Kasumi-1 (cell line): ENCODE results near the gene HOXB3.
"Not testable (repeated sequence)": the region's sequence is repeated elsewhere in the genome, so short reads cannot be mapped to it uniquely, and the experiment has no call there.

Experiments used
- DNase-seq, 2 experiments: peaks; one replicate each; lab custom pipeline; 2025; lab: John Stamatoyannopoulos, UW

Gene HOXB3

DNA sequence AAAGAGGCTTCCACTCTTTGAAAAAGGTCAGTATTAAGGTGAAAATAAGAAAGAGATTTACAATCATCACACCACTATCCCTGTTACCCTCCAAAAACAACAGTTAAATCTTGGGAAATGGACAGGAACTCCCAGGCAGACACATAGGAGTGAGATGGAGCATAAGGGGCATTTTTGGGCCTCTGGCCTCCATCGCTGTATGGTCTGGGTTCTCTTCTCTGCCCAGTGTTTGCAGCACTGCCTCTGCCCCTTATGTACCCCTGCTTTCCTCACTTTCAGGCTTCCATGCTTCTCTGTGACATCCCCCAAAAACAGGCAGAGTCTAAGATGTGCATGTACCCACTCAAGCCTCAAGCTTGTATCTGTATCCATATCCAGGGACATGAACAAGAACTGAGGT is 44.5 kb downstream of the HOXB3 start:
- DNase-seq = no peak

DNA sequence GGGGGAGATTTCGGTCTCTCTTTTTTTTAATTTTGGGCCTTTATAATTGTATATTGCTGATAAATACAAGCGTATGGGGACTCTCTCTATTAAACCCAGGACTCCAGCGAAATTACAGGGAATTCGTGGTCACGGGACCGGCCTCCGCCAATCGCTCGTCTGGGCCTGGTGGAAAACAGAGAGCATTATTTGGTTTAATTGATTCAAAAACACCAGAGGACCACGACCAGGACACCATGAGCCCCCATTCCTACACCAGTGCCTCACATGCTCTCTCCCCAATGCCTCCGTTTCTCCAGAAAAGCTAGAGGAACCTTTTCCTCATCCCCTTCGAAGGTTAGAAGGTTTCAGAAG is 45.0 kb downstream of the HOXB3 start, which contains the start of gene HOXB2:
TSS of gene HOXB2 (minus strand) at position 88 of the 354 bp plus-strand sequence. CDS start 198 bp downstream, outside the sequence.
- no peak for DNase-seq

DNA sequence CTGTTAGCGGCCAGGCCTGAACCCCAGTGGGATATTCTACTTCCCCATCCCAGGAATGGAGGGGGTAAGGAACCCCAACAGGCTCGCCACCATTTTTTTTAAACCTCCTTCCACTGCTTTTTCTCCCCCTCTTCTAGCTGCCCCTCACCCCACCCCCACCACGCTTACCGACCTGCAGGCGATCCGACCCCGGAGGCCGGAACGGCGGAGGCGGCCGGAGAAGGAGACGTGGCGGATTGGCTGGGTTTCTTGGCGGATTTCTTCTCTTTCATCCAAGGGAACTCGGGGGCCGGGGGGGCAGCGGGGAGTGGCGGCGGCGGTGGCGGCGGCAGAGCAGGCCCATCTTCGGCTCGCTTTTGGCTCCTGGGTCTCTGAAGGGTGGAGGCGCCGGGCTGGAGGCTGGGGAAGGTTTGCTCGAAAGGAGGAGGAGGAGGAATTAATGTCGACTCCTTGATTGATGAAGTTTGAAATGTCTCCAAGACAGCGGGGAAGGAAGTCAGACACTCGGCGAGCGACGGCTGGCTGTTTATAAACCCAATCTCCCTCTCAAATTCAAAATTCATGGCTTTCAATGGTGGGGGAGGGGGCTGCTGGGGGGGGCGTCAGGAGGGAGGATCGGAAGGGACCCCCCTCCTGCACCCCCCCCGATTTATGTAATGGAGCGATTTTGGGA is 45.6 kb downstream of the HOXB3 start:
- DNase-seq = no peak

GRCh38 chr17:48543854-48544348 is 46.1 kb downstream of the HOXB3 start:
- no peak for DNase-seq

GRCh38 chr17:48543107-48543853 is 46.8 kb downstream of the HOXB3 start:
- no peak for DNase-seq

- DNase-seq = no peak
Observed at GRCh38 chr17:48542698-48543106, 47.3 kb downstream of the HOXB3 start.

GRCh38 chr17:48542114-48542656 is 47.9 kb downstream of the HOXB3 start:
- no peak for DNase-seq

DNA sequence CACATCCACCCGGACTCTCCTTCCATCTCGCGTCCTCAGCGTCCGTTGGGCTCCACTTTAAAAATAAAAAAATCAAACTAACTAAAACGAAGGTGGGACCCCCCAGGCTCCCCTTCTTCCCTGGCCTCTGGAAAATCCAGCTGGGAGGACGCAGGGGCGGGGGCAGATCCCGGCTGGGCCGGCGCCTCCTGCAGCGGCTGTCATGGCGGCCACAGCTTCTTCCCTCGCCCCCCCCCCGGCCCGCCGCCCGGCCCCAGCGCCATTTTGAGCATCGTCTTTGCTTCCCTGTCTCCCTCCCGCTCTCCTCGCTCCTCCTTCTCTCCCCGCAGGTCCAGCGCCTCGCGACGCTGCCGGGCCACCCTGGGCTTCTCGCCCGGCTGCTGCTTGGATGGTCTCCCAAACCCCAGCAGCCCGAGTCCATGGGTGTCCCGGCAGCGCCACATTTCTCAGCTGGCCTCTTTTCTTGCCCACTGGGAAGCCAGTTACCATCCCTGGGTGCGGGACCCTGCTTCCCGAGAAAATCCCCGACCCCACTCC is 48.4 kb downstream of the HOXB3 start:
- DNase-seq = no peak

- no peak for DNase-seq
Observed at GRCh38 chr17:48541036-48541576, 48.9 kb downstream of the HOXB3 start.

- DNase-seq = no peak
Observed at GRCh38 chr17:48540213-48540612, 49.8 kb downstream of the HOXB3 start.

DNA sequence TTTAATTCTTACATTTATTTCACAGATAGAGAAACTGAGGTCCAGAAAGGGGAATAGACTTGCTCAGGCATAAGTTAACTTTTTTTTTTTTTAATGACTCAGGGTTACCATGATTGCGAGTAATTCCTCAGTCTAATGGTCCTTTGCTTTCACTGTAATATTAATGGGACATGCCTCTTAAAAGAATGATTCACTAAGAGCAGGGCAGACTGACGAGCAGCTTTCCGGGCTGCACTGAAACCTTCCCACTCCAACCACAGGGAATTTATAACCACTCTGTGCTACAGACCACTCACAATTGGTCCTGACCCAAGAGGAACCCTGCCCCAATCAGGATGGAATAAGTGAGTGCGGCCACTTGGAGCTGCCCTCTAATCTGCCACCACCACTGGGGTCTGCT is 50.9 kb downstream of the HOXB3 start:
- no peak for DNase-seq

DNA sequence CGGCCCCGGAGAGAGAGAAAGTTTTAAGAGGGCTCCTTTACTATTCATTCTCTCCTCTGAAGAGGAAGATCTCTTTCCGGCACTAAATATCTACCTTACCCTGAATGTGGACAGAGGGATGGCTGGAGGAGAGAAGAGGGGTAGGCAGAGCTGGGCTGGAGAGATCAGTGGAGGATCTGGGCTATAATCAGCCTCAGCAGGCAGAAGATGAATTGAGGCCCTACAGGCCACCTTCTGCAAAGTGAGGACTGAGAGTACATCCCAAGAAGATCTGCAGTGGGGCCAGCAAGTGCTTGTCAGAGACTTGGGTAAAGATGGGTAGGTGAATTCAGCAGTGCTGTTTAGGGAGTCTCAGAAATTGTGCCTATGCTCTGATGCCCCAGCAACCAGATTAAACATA is 52.7 kb downstream of the HOXB3 start:
- no peak for DNase-seq

DNA sequence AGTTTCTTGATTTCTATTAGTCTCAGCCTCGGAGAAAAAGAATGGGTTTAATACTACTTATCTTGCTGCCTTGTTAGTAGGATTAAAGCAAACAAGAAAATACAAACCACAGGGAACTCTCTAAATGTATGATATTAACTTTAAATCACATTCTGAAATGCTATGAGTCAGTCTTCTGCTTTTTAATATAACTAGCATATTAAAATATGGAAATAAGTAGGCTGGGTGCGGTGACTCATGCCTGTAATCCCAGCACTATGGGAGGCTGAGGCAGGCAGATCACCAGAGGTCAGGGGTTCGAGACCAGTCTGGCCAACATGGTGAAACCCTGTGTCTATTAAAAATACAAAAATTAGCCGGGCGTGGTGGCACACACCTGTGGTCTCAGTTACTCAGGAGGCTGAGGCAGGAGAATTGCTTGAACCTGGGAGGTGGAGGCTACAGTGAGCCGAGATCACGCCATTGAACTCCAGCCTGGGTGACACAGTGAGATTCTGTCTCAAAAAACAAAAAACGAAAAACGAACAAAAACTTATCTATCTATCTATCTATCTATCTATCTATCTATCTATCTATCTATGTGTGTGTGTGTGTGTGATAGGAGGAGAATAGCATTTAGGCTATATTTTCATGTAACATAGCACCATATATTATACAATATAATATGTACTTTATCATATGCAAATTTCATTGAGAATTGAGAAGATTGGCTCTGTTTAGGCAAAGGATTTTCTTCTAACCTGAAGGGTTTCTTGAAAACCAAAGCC is 54.1 kb downstream of the HOXB3 start:
- DNase-seq = not testable (repeated sequence)

- no peak for DNase-seq
Observed at GRCh38 chr17:48532261-48532660, 57.8 kb downstream of the HOXB3 start.

DNA sequence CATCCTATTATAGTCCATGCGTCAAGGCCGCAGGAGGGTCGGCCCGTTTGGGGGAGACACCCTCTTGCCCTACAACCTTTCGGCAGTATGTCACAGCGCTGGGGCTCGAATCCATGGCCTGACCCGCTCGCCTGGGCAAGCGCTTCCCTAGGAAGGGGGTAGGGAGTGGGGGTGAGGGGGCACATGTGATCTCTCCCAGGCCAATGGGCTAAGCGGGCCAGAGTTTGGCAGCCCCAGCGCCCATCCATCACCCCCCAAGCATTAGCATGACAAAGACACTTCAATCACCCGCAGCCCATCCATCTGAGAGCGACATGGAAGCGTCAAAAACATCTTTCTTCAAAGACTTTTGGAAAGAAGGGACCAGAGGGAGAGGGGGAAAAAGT is 59.2 kb downstream of the HOXB3 start, which contains the start of gene HOXB1:
TSS of gene HOXB1 (minus strand) at position 125 of the 386 bp plus-strand sequence. CDS start at position 18, 107 bp downstream.
- DNase-seq = no peak

GRCh38 chr17:48530208-48530886 is 59.7 kb downstream of the HOXB3 start:
- DNase-seq = no peak

- DNase-seq = no peak
Observed at GRCh38 chr17:48529683-48530009, 60.4 kb downstream of the HOXB3 start.

DNA sequence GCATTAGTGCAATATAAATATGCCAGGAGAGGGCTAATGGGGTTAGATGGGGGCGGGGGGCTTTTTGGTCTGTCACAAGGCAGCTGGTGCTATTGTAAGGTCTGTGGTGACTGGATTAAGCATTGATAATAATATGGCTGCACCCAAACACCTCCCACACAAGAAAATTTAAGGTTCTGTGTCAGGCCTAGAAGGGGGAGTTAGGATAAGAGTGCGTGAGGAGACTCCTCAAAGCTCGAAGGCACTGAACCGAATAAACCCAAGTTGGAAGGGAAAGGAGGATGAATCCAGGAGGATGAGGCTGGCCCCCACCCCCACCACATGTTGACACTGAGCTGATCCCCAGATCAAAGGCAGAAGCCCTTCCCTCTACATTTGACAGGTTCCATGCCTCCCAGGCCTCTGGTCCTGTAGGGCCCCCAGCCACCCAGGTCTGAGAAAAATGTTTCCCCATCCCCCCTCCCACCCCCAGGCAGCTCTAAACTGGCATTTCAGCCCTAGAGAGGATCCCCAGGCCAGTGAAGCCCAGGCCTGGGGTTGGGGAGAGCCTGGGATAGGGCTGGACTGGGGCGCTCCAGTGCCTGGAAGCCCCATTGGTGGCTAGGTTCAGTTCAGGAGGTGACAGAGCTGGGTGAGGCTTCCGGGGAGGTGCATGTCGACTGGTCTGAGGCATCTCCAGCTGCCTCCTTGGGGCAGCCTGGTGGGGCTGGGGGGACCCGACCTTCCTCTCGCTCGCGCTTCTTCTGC is 60.9 kb downstream of the HOXB3 start:
- no peak for DNase-seq

GRCh38 chr17:48528153-48528935 is 61.7 kb downstream of the HOXB3 start:
- no peak for DNase-seq

- no peak for DNase-seq
Observed at GRCh38 chr17:48527547-48527932, 62.5 kb downstream of the HOXB3 start.
